ENCODE results near the gene ADAMTS12.

ADAMTS12 gene

DNA sequence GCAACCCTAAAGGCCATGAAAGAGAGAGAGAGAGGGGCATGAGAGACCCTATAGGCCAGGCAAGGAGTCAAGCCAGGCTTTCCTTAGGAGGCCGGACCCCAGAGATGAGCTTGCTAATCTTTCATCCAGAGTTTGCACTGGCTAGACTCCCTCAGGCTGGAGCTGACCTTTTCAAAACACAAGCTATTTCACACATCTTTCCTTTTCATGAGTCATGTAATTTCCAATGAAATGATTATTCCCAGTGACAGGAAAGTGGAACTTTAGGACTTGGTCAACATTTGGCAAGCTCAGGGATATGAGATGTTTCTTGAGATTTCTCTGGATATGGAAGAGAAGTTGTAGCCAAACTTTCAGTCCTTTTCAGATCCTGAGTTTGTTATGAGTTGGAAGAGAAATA is 333.3 kb downstream of the ADAMTS12 start:
- no peak overlapping the region for H3K9ac ChIP-seq (ENCODE audit: low read length)
- H3K27ac ChIP-seq (ENCODE audit: low read length) = no peak overlapping the region
- TF ChIP-seq EZH2phosphoT487 (IDR thresholded peaks at IDR 0.05; ENCODE audit: low read depth) = no peak
- TF ChIP-seq, protein P1, sequence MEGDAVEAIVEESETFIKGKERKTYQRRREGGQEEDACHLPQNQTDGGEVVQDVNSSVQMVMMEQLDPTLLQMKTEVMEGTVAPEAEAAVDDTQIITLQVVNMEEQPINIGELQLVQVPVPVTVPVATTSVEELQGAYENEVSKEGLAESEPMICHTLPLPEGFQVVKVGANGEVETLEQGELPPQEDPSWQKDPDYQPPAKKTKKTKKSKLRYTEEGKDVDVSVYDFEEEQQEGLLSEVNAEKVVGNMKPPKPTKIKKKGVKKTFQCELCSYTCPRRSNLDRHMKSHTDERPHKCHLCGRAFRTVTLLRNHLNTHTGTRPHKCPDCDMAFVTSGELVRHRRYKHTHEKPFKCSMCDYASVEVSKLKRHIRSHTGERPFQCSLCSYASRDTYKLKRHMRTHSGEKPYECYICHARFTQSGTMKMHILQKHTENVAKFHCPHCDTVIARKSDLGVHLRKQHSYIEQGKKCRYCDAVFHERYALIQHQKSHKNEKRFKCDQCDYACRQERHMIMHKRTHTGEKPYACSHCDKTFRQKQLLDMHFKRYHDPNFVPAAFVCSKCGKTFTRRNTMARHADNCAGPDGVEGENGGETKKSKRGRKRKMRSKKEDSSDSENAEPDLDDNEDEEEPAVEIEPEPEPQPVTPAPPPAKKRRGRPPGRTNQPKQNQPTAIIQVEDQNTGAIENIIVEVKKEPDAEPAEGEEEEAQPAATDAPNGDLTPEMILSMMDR (IDR thresholded peaks at IDR 0.05; ENCODE audit: low read depth, low read length) = no peak
- H3K79me2 ChIP-seq (ENCODE audit: low read length) = no peaks in the 10 kb centered on the region
- H3K4me3 ChIP-seq (ENCODE audit: low read length) = no peak overlapping the region
- H3K4me2 ChIP-seq (ENCODE audit: low read length) = no peak overlapping the region
- no peaks in the 10 kb centered on the region for H3K36me3 ChIP-seq (replicated peaks; ENCODE audit: low read depth, low read length)
- H3K27me3 ChIP-seq (ENCODE audit: low read depth, low read length) = no peaks in the 10 kb centered on the region
- no peaks in the 10 kb centered on the region for H3K4me1 ChIP-seq (ENCODE audit: low read length)
- H4K20me1 ChIP-seq (ENCODE audit: insufficient read depth, low read length) = no peaks in the 10 kb centered on the region
- H2AFZ ChIP-seq (ENCODE audit: low read depth, low read length) = no peak overlapping the region
- no peaks in the 10 kb centered on the region for H3K9me3 ChIP-seq (ENCODE audit: insufficient read depth, low read length)

DNA sequence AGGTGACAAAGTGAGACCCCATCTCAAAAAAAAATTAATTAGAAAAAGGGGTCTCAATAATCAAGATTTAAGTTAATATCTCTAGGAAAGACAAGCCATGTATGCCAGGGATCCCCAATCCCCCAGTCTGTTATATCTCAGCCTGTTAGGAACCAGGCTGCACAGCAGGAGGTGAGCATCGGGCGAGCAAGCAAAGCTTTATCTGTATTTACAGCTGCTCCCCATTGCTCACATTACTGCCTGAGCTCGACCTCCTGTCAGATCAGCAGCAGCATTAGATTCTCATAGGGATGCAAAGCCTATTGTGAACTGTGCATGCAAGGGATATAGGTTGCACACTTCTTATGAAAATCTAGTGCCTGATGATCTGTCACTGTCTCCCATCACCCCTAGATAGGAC is 334.2 kb downstream of the ADAMTS12 start:
- no peaks in the 10 kb centered on the region for H3K27me3 ChIP-seq (ENCODE audit: low read depth, low read length)
- no peaks in the 10 kb centered on the region for H4K20me1 ChIP-seq (ENCODE audit: insufficient read depth, low read length)
- no peak overlapping the region for H3K27ac ChIP-seq (ENCODE audit: low read length)
- H3K9ac ChIP-seq (ENCODE audit: low read length) = no peak overlapping the region
- TF ChIP-seq, protein P1 (IDR thresholded peaks at IDR 0.05; ENCODE audit: low read depth, low read length) = no peak
- no peak for TF ChIP-seq EZH2phosphoT487 (IDR thresholded peaks at IDR 0.05; ENCODE audit: low read depth)
- H3K4me1 ChIP-seq (ENCODE audit: low read length) = no peaks in the 10 kb centered on the region
- H3K4me3 ChIP-seq (ENCODE audit: low read length) = no peak overlapping the region
- no peak overlapping the region for H2AFZ ChIP-seq (ENCODE audit: low read depth, low read length)
- H3K4me2 ChIP-seq (ENCODE audit: low read length) = no peak overlapping the region
- H3K36me3 ChIP-seq (replicated peaks; ENCODE audit: low read depth, low read length) = no peaks in the 10 kb centered on the region
- H3K9me3 ChIP-seq (ENCODE audit: insufficient read depth, low read length) = no peaks in the 10 kb centered on the region
- H3K79me2 ChIP-seq (ENCODE audit: low read length) = no peaks in the 10 kb centered on the region

GRCh38 chr5:33556330-33557328 is 335.2 kb downstream of the ADAMTS12 start:
- H2AFZ ChIP-seq (ENCODE audit: low read depth, low read length) = no peak overlapping the region

More at GRCh38 chr5:33556330-33557328, 335.2 kb downstream of the ADAMTS12 start:
- no peak overlapping the region for H3K4me2 ChIP-seq (ENCODE audit: low read length)
- no peak overlapping the region for H3K27ac ChIP-seq (ENCODE audit: low read length)
- H3K36me3 ChIP-seq (replicated peaks; ENCODE audit: low read depth, low read length) = no peaks in the 10 kb centered on the region
- no peaks in the 10 kb centered on the region for H3K9me3 ChIP-seq (ENCODE audit: insufficient read depth, low read length)
- TF ChIP-seq, protein P1 (IDR thresholded peaks at IDR 0.05; ENCODE audit: low read depth, low read length) = no peak
- TF ChIP-seq EZH2phosphoT487 (IDR thresholded peaks at IDR 0.05; ENCODE audit: low read depth) = no peak
- no peaks in the 10 kb centered on the region for H3K27me3 ChIP-seq (ENCODE audit: low read depth, low read length)
- no peak overlapping the region for H3K9ac ChIP-seq (ENCODE audit: low read length)
- no peaks in the 10 kb centered on the region for H4K20me1 ChIP-seq (ENCODE audit: insufficient read depth, low read length)
- H3K79me2 ChIP-seq (ENCODE audit: low read length) = no peaks in the 10 kb centered on the region
- no peaks in the 10 kb centered on the region for H3K4me1 ChIP-seq (ENCODE audit: low read length)
- H3K4me3 ChIP-seq (ENCODE audit: low read length) = no peak overlapping the region
